H1 (cell line): ENCODE data around the gene BMI1. TPM values are rescaled to one million over a fixed set of nuclear protein-coding genes. Genes with fewer than 3 reads are reported as not detected.

Experiments
- CTCF ChIA-PET: fragments of 300-600 bp; sonication (Branson Sonifier 250); formaldehyde crosslinking; loops from one replicate; lab custom pipeline; 2021; ENCODE audit not compliant: partially characterized antibody; lab: Charles Lee
- POLR2A ChIA-PET: fragments of 300-600 bp; sonication (Branson Sonifier 250); formaldehyde crosslinking; loops from one replicate; lab custom pipeline; 2021; ENCODE audit warnings: inconsistent platforms; ENCODE audit not compliant: partially characterized antibody; lab: Charles Lee
- DNase-seq, 2 experiments: peaks; one replicate each; pipeline versions ENCODE4 v3.0.0 to v3.0.0-alpha.2; 2010 to 2022; ENCODE audit warnings: low spot score in 2 of 2, low read depth in 1 of 2, mixed read lengths in 1 of 2
- FAIRE-seq: peaks from 2 replicates; lab custom pipeline; 2011; peaks lifted over from hg19 to GRCh38; lab: Jason Lieb, UNC
- H2AFZ ChIP-seq: 2 replicates; pipeline ENCODE4 v1.8.1; 2012; ENCODE audit warnings: low read length, inconsistent platforms
- H2AK5ac ChIP-seq: 2 replicates; pipeline ENCODE4 v1.6.1; 2013; ENCODE audit warnings: low read depth, low read length
- H2BK120ac ChIP-seq: replicated peaks from 2 replicates; pipeline ENCODE3; 2013; ENCODE audit warnings: low read depth, low read length, inconsistent platforms
- H2BK12ac ChIP-seq: 2 replicates; pipeline ENCODE4 v1.6.1; 2013; ENCODE audit warnings: low read depth, low read length
- H2BK15ac ChIP-seq: 2 replicates; pipeline ENCODE4 v1.6.1; 2013; ENCODE audit warnings: low read length
- H2BK20ac ChIP-seq: 2 replicates; pipeline ENCODE4 v1.6.1; 2013; ENCODE audit warnings: low read length
- H2BK5ac ChIP-seq: 2 replicates; pipeline ENCODE4 v1.6.1; 2013; ENCODE audit warnings: low read depth, low read length
- H3K14ac ChIP-seq: 2 replicates; pipeline ENCODE4 v1.6.1; 2013; ENCODE audit warnings: inconsistent platforms; ENCODE audit not compliant: insufficient read length
- H3K18ac ChIP-seq: 2 replicates; pipeline ENCODE4 v1.6.1; 2013; ENCODE audit warnings: low read length; ENCODE audit errors: extremely low read depth
- H3K23ac ChIP-seq: 2 replicates; pipeline ENCODE4 v1.6.1; 2013; ENCODE audit warnings: inconsistent platforms; ENCODE audit not compliant: insufficient read length
- H3K23me2 ChIP-seq: 2 replicates; pipeline ENCODE4 v1.6.1; 2013; ENCODE audit warnings: low read depth, low read length
- H3K27ac ChIP-seq: 2 replicates; pipeline ENCODE4 v1.6.1; 2011; ENCODE audit warnings: low read depth, low read length, inconsistent platforms
- H3K27me3 ChIP-seq, 4 experiments: replicated peaks in 1 of 4; 1 replicate in 1 of 4; 2 replicates in 3 of 4; pipeline versions ENCODE4 v1.6.1 to v1.8.1; 2011 to 2013; ENCODE audit warnings: low read length in 3 of 4, mild to moderate bottlenecking in 3 of 4, inconsistent platforms in 2 of 4, mixed read lengths in 2 of 4, moderate library complexity in 1 of 4; ENCODE audit not compliant: control insufficient read depth in 3 of 4, insufficient read depth in 3 of 4; ENCODE audit errors: extremely low read depth in 1 of 4
- H3K36me3 ChIP-seq, 4 experiments: 2 replicates each; pipeline versions ENCODE4 v1.6.1 to v1.8.1; 2011 to 2013; ENCODE audit warnings: mild to moderate bottlenecking in 4 of 4, low read length in 3 of 4, moderate library complexity in 2 of 4, control low read depth in 1 of 4, inconsistent platforms in 1 of 4; ENCODE audit not compliant: insufficient read depth in 4 of 4, control insufficient read depth in 2 of 4
- H3K4ac ChIP-seq: replicated peaks from 2 replicates; pipeline ENCODE3; 2013; ENCODE audit warnings: low read length, low read depth, mixed read lengths, inconsistent platforms; ENCODE audit not compliant: insufficient read length
- H3K4me1 ChIP-seq, 4 experiments: replicated peaks in 1 of 4; 1 replicate in 1 of 4; 2 replicates in 3 of 4; pipeline versions ENCODE4 v1.6.1 to v1.8.1; 2011 to 2013; ENCODE audit warnings: low read length in 3 of 4, inconsistent platforms in 2 of 4, mixed read lengths in 1 of 4; ENCODE audit not compliant: insufficient read depth in 4 of 4, control insufficient read depth in 3 of 4
- H3K4me2 ChIP-seq, 2 experiments: 2 replicates each; pipeline versions ENCODE4 v1.6.1 to v1.8.1; 2011 to 2013; ENCODE audit warnings: low read depth in 2 of 2, low read length in 2 of 2, control low read depth in 1 of 2, inconsistent platforms in 1 of 2, mild to moderate bottlenecking in 1 of 2; ENCODE audit not compliant: insufficient read depth in 1 of 2
- H3K4me3 ChIP-seq, 4 experiments: fragments of 200-600, 300-600 bp in 1 of 4; sonication (generic), shearing (Covaris generic), sonication (Bioruptor Twin) in 1 of 4; 2 replicates each; pipeline versions ENCODE4 v1.5.1 to v1.8.1; 2011 to 2016; ENCODE audit warnings: low read length in 4 of 4, low read depth in 3 of 4, control low read depth in 2 of 4, inconsistent platforms in 2 of 4, mild to moderate bottlenecking in 2 of 4, mixed read lengths in 1 of 4, moderate library complexity in 1 of 4; ENCODE audit not compliant: insufficient read depth in 2 of 4; ENCODE audit errors: extremely low read depth in 1 of 4
- H3K56ac ChIP-seq: replicated peaks from 2 replicates; pipeline ENCODE3; 2013; ENCODE audit warnings: low read depth, mild to moderate bottlenecking, mixed read lengths, low read length, inconsistent platforms; ENCODE audit not compliant: insufficient read length
- H3K79me1 ChIP-seq: 2 replicates; pipeline ENCODE4 v1.6.1; 2013; ENCODE audit warnings: low read depth, low read length, control low read depth
- H3K79me2 ChIP-seq, 2 experiments: 2 replicates each; pipeline versions ENCODE4 v1.6.1 to v1.8.1; 2012 to 2013; ENCODE audit warnings: low read length in 2 of 2, mild to moderate bottlenecking in 2 of 2, inconsistent platforms in 1 of 2; ENCODE audit not compliant: insufficient read depth in 2 of 2, control insufficient read depth in 1 of 2
- H3K9ac ChIP-seq, 4 experiments: replicated peaks in 1 of 4; 1 replicate in 1 of 4; 2 replicates in 3 of 4; pipeline versions ENCODE4 v1.6.1 to v1.8.1; 2011 to 2013; ENCODE audit warnings: low read depth in 3 of 4, low read length in 3 of 4, control low read depth in 2 of 4, mild to moderate bottlenecking in 2 of 4, moderate library complexity in 2 of 4, inconsistent platforms in 1 of 4; ENCODE audit errors: extremely low read depth in 1 of 4
- H3K9me3 ChIP-seq, 2 experiments: 2 replicates each; pipeline versions ENCODE4 v1.6.1 to v1.8.1; 2012 to 2013; ENCODE audit warnings: mild to moderate bottlenecking in 2 of 2, moderate library complexity in 2 of 2, control low read depth in 1 of 2, inconsistent platforms in 1 of 2, low read depth in 1 of 2, low read length in 1 of 2, mixed read lengths in 1 of 2; ENCODE audit not compliant: insufficient read depth in 2 of 2
- H4K20me1 ChIP-seq, 2 experiments: replicated peaks in 1 of 2; 2 replicates each; pipeline versions ENCODE3 to v1.8.1; 2011 to 2013; ENCODE audit warnings: inconsistent platforms in 2 of 2, low read length in 2 of 2, mild to moderate bottlenecking in 1 of 2; ENCODE audit not compliant: insufficient read depth in 2 of 2, control insufficient read depth in 1 of 2
- H4K5ac ChIP-seq: 2 replicates; pipeline ENCODE4 v1.6.1; 2013; ENCODE audit warnings: low read length, low read depth, mixed read lengths, inconsistent platforms; ENCODE audit not compliant: insufficient read length
- H4K8ac ChIP-seq: 2 replicates; pipeline ENCODE4 v1.8.0; 2013; ENCODE audit warnings: mild to moderate bottlenecking, moderate library complexity, low read length, inconsistent platforms; ENCODE audit not compliant: insufficient read depth; ENCODE audit errors: extremely low read depth
- H4K91ac ChIP-seq: replicated peaks from 2 replicates; pipeline ENCODE3; 2013; ENCODE audit warnings: low read length, mixed read lengths, inconsistent platforms; ENCODE audit not compliant: insufficient read length
- MAX ChIP-seq: IDR thresholded peaks from 2 replicates; pipeline ENCODE4 v1.6.1; 2012; ENCODE audit warnings: inconsistent platforms
- SIRT6 ChIP-seq: IDR thresholded peaks from one replicate; pipeline ENCODE4 v1.7.1; 2012; ENCODE audit warnings: low read length, inconsistent platforms
- WGBS, 2 experiments: shearing (Covaris generic) in 1 of 2; methylation state at CpG; one replicate each; pipeline versions ENCODE4 v1.1.6 to v1.1.7; 2013 to 2015; ENCODE audit warnings: low lambda C conversion rate in 2 of 2, mixed read lengths in 2 of 2, inconsistent platforms in 1 of 2, low coverage in 1 of 2, missing lambda C conversion rate in 1 of 2; ENCODE audit not compliant: insufficient replicate concordance in 2 of 2, insufficient coverage in 1 of 2, insufficient read length in 1 of 2; ENCODE audit errors: extremely low coverage in 1 of 2, missing lambda C conversion rate in 1 of 2; 5-methylcytosine and 5-hydroxymethylcytosine counted together
- polyA plus RNA-seq, 7 experiments: library from polyadenylated mRNA; depleted of rRNA in 3 of 7; stranded (reverse) in 5 of 7; unstranded in 2 of 7; fragments of >200 nt in 5 of 7; fragments of 200-250 nt in 2 of 7; gene quantifications; 1 replicate in 5 of 7; 2 replicates in 1 of 7; 4 replicates in 1 of 7; pipeline versions ENCODE4 v1.2.1 to v1.2.3, GENCODE V29; 2011 to 2013; ENCODE audit warnings: missing spikeins in 2 of 7, mixed read lengths in 2 of 7
- total RNA-seq: library from RNA; stranded (reverse); fragmentation: NEBNext Ultra II Directional; extraction: Animal tissue kit (Norgen Biotek cat#: 25700); gene quantifications from 2 replicates; pipeline ENCODE4 v1.2.1, GENCODE V29; 2021

The BMI1 gene
- total and polyA plus RNA-seq, 2 of the 8 experiments (the other 6 are each of a cell fraction or from before 2014, with no cell fraction given): 2.8 to 10.7 TPM

- no peak overlapping the region for H2BK12ac ChIP-seq
- H3K18ac ChIP-seq: no peak overlapping the region
- no peak overlapping the region for H3K4me3 ChIP-seq
- H3K14ac ChIP-seq: no peak overlapping the region
- POLR2A ChIA-PET: no interaction called here
- no peaks in the 10 kb centered on the region for H3K36me3 ChIP-seq
- no peak overlapping the region for H4K8ac ChIP-seq
- H3K4me1 ChIP-seq: no peaks in the 10 kb centered on the region
- WGBS, 2 experiments: 94% methylated on average over 4 of the region's 4 CpGs; no CpG with 5 or more reads in 1 of the 2 experiments
- no peak overlapping the region for H2BK5ac ChIP-seq
- H4K20me1 ChIP-seq: no peaks in the 10 kb centered on the region
- H3K9ac ChIP-seq: no peak overlapping the region
- CTCF ChIA-PET: interaction anchor here (0.5 kb wide), 1 partner anchor 386 kb away, joined by 3 read pairs; no protein-coding TSS in a partner anchor
- DNase-seq (no peak), FAIRE-seq (no peak)
- no peak overlapping the region for H2BK20ac ChIP-seq
- no peak overlapping the region for H2BK15ac ChIP-seq
- H3K27me3 ChIP-seq: no peaks in the 10 kb centered on the region
- no peak overlapping the region for H4K5ac ChIP-seq
- H3K79me1 ChIP-seq: no peaks in the 10 kb centered on the region
- H3K4ac ChIP-seq: no peak overlapping the region
- H3K79me2 ChIP-seq: no peaks in the 10 kb centered on the region
- no peak overlapping the region for H2BK120ac ChIP-seq
- H3K9me3 ChIP-seq: no peaks in the 10 kb centered on the region
- H3K4me2 ChIP-seq: no peak overlapping the region
- H3K23me2 ChIP-seq: no peaks in the 10 kb centered on the region
- no peak overlapping the region for H4K91ac ChIP-seq
- no peak overlapping the region for H2AFZ ChIP-seq
- H3K27ac ChIP-seq: no peak overlapping the region
- no peak overlapping the region for H2AK5ac ChIP-seq
- no peak overlapping the region for H3K56ac ChIP-seq
- H3K23ac ChIP-seq: no peak overlapping the region
- TF ChIP-seq SIRT6: no peak
- TF ChIP-seq MAX: no peak
Measured at GRCh38 chr10:22356324-22356873, 35.5 kb downstream of the BMI1 start.
